Natural killer cell (primary cell): ENCODE results near the gene BAHD1. TPM values are rescaled to one million over a fixed set of nuclear protein-coding genes. Genes with fewer than 3 reads are reported as not detected.

Source experiments
- ATAC-seq, 3 donors: fragments of 150-1000 bp in 2 of 3; fragments of 200-7000 bp in 1 of 3; cut with Tn5 transposase; 1 replicate in 1 of 3; 2 replicates in 2 of 3; pipeline ENCODE4 v1.10.0; 2021; ENCODE audit warnings: mild to moderate bottlenecking in 2 of 3, moderate library complexity in 2 of 3
- DNase-seq, 2 donors: peaks; one replicate each; pipeline versions ENCODE4 v3.0.0 to v3.0.0-alpha.2; 2013 to 2021; ENCODE audit warnings: mixed read lengths in 1 of 2
- H3K27ac ChIP-seq: one replicate; pipeline ENCODE4 v1.5.1; 2013; ENCODE audit warnings: mild to moderate bottlenecking, low read length
- H3K27me3 ChIP-seq: one replicate; pipeline ENCODE4 v1.6.1; 2013; ENCODE audit warnings: low read length; ENCODE audit not compliant: control insufficient read depth, insufficient read depth
- H3K36me3 ChIP-seq: one replicate; pipeline ENCODE4 v1.6.1; 2013; ENCODE audit warnings: low read length; ENCODE audit not compliant: control insufficient read depth, insufficient read depth
- H3K4me1 ChIP-seq: one replicate; pipeline ENCODE4 v1.6.1; 2013; ENCODE audit warnings: low read length; ENCODE audit not compliant: control insufficient read depth, insufficient read depth
- H3K4me3 ChIP-seq: one replicate; pipeline ENCODE4 v1.5.1; 2013; ENCODE audit warnings: low read length
- H3K9me3 ChIP-seq: one replicate; pipeline ENCODE4 v1.6.1; 2013; ENCODE audit warnings: low read length; ENCODE audit not compliant: control insufficient read depth, insufficient read depth
- H3K27ac Mint-ChIP-seq, 2 donors: one replicate each; pipeline ENCODE4 v1.8.0; 2022; ENCODE audit warnings: mild to moderate bottlenecking in 2 of 2, mixed read lengths in 2 of 2, moderate library complexity in 1 of 2
- H3K27me3 Mint-ChIP-seq, 2 donors: one replicate each; pipeline ENCODE4 v1.8.0; 2022; ENCODE audit warnings: low read depth in 2 of 2, mixed read lengths in 2 of 2
- H3K36me3 Mint-ChIP-seq: one replicate; pipeline ENCODE4 v1.8.0; 2022; ENCODE audit warnings: mixed read lengths
- H3K4me1 Mint-ChIP-seq, 2 donors: one replicate each; pipeline ENCODE4 v1.8.0; 2022; ENCODE audit warnings: mixed read lengths in 2 of 2
- H3K4me3 Mint-ChIP-seq: one replicate; pipeline ENCODE4 v1.8.0; 2022; ENCODE audit warnings: mild to moderate bottlenecking, moderate library complexity, mixed read lengths
- H3K9me3 Mint-ChIP-seq, 2 donors: one replicate each; pipeline ENCODE4 v1.8.0; 2022; ENCODE audit warnings: mixed read lengths in 2 of 2
- CTCF ChIP-seq: fragments of 200-600 bp; IDR thresholded peaks from one replicate; pipeline ENCODE4 v1.8.0; 2022; ENCODE audit warnings: antibody characterized with exemption
- WGBS: methylation state at CpG from one replicate; pipeline ENCODE4 v1.1.7; 2013; ENCODE audit warnings: missing lambda C conversion rate; ENCODE audit not compliant: insufficient coverage; 5-methylcytosine and 5-hydroxymethylcytosine counted together
- intact Hi-C: fragments of 100-400 bp; cut with micrococcal nuclease; formaldehyde crosslinking; loops from one replicate; pipeline ENCODE4 v1.14.2; 2022
- total RNA-seq, 4 donors: library from RNA; stranded (reverse); fragments of 120-200 nt in 1 of 4; gene quantifications; one replicate each; pipeline versions ENCODE4 v1.2.3 to v1.2.4, GENCODE V29; 2013 to 2022

The BAHD1 gene
- total RNA-seq, 3 donors from 2014 or later (not counting 1 experiment from before 2014, with no cell fraction given), result 29.4 to 48.9 (median 41.8) TPM

GRCh38 chr15:40477642-40478327 is 37.0 kb downstream of the BAHD1 start:
- H3K27me3 ChIP-seq, result no peaks in the 10 kb centered on the region
- no peak overlapping the region for H3K4me3 ChIP-seq
- H3K27ac ChIP-seq, result no peak overlapping the region
- no peaks in the 10 kb centered on the region for H3K36me3 Mint-ChIP-seq
- H3K27ac Mint-ChIP-seq, result no peak overlapping the region
- DNase-seq (no peak), ATAC-seq (no peak)
- no peak for TF ChIP-seq CTCF
- peaks cover 0 to 3% of the 10 kb centered on the region in 2 donors for H3K4me1 Mint-ChIP-seq
- H3K4me3 Mint-ChIP-seq, result no peak overlapping the region
- no peaks in the 10 kb centered on the region for H3K36me3 ChIP-seq
- H3K9me3 Mint-ChIP-seq, result no peaks in the 10 kb centered on the region
- 89% methylated on average over 5 of the region's 5 CpGs for WGBS
- intact Hi-C loops, result no loop called here
- no peaks in the 10 kb centered on the region for H3K9me3 ChIP-seq
- H3K4me1 ChIP-seq, result no peaks in the 10 kb centered on the region
- peaks cover 0 to 5% of the 10 kb centered on the region in 2 donors for H3K27me3 Mint-ChIP-seq

- ATAC-seq (no peak), DNase-seq (no peak)
- Histone ChIP-seq H3K27me3 (no peaks in the 10 kb centered on the region), H3K27ac (no peak overlapping the region), H3K4me1 (no peaks in the 10 kb centered on the region), H3K36me3 (no peaks in the 10 kb centered on the region), H3K4me3 (no peak overlapping the region), H3K9me3 (no peaks in the 10 kb centered on the region)
- H3K27me3 Mint-ChIP-seq, result peaks cover 0 to 7% of the 10 kb centered on the region in 2 donors
- no peaks in the 10 kb centered on the region for H3K4me1 Mint-ChIP-seq
- intact Hi-C loops, result no loop called here
- H3K27ac Mint-ChIP-seq, result no peak overlapping the region
- TF ChIP-seq CTCF, result no peak
- no peaks in the 10 kb centered on the region for H3K9me3 Mint-ChIP-seq
- H3K4me3 Mint-ChIP-seq, result no peak overlapping the region
- H3K36me3 Mint-ChIP-seq, result no peaks in the 10 kb centered on the region
Measured at GRCh38 chr15:40479024-40479423, 38.3 kb downstream of the BAHD1 start.

GRCh38 chr15:40481341-40482074 is 40.8 kb downstream of the BAHD1 start:
- H3K36me3 ChIP-seq, result no peaks in the 10 kb centered on the region
- Mint-ChIP-seq H3K4me3 (no peak overlapping the region), H3K27me3 (peaks cover 0 to 7% of the 10 kb centered on the region in 2 donors), H3K27ac (no peak overlapping the region), H3K4me1 (no peaks in the 10 kb centered on the region), H3K36me3 (no peaks in the 10 kb centered on the region), H3K9me3 (no peaks in the 10 kb centered on the region)
- H3K27ac ChIP-seq, result no peak overlapping the region
- ATAC-seq, result no peak
- no peak for TF ChIP-seq CTCF
- H3K4me1 ChIP-seq, result no peaks in the 10 kb centered on the region
- no peak for DNase-seq
- H3K27me3 ChIP-seq, result no peaks in the 10 kb centered on the region
- H3K4me3 ChIP-seq, result no peak overlapping the region
- no peaks in the 10 kb centered on the region for H3K9me3 ChIP-seq
- intact Hi-C loops, result no loop called here
- 90% methylated on average over 1 of the region's 1 CpG for WGBS
